GM18502 (cell line): ENCODE results near the gene TTLL8.

Experiments used
- ATAC-seq: cut with Tn5 transposase; IDR thresholded peaks from one replicate; pipeline ENCODE4 v1.9.1; 2021; ENCODE audit warnings: mild to moderate bottlenecking; ENCODE audit not compliant: unreplicated experiment, poor library complexity

The TTLL8 gene

DNA sequence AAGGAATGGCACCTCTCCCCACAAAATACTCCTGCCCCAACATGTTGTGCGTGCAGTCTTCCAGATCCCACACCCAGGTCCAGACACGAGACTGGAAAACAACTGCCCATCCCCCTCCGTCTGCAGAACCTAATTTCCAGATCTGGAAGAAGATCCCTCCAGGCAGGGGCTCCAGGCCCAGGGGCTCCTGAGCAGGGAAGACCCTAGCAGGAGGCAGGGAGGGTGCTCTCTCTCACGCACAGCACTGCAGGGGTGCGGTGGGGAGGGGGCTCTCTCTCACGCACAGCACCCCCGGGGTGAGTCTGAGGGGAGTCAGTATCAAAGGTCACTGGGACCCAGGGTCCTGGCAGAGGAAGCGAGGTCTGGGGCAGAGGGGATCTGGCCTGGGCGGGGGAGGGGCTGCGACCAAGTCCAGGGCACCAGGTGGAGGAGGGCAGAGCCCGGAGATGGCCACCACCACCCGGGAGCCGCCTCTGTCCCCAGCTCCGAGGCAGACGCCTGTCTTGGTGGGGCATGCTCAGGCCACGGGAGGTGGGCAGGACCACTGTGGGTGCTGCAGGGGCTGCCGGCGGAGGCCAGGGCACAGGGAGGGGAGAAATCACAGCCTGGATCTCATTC is 25.5 kb upstream of the TTLL8 start:
- no peak for ATAC-seq

- no peak for ATAC-seq
These were observed 24.9 kb upstream of the TTLL8 start for GRCh38 chr22:50082961-50083461.

GRCh38 chr22:50082197-50082715 is 24.2 kb upstream of the TTLL8 start:
- ATAC-seq, result no peak

DNA sequence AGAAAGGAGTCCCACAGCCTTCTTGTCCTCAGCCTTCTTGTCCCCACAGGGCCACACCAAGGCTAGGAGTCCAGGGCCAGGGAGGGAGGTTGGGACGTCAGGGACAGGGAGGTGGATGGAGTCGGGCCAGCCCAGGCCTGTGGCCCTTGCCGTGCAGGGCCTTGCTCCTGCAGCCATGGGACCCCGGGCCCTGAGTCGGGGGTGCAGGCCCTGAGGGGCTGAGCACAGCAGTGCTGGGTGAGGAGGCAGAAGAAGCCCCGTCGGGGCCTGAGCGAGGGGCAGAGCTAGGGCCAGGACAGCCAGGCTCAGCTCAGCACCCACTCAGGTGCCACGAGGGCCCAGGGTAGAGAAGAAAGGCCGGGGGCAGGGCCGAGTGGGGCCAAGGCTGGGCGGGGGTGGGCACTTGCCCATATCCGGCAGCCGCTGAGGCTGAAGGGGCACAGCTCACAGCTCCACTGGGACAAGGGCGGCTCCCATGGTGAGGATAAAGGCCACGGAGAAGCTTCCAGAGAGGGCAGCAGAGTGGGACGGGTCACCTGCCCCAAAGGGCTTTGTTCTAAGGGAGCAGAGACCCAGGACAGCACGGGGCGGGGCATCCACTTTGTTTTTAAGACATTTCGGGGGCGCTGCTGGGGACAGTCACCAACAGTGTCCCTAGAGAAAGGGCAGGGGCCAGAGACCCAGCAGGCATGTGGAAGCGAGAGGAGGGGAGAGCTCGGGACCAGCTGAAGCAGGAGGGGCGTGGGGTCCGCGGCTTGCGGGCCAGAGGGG is 23.5 kb upstream of the TTLL8 start:
- no peak for ATAC-seq

DNA sequence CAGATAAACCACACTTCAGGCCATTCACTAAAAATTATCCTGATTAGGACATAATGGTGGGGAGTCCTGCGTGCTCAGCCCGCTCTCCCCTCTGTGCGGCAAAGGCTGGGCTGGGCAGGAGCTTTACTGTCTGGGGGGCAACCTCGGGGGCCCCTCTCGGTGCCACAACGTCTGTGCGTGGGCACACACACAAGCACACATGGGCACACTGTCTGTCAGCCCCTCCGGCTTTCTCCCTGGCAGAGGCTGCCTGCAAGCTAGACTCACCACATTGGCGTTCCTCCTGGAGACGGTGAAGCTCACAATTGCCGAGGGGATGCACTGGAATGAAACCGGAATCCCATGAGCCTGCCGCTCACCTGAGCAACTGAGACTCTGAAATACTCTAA is 22.0 kb upstream of the TTLL8 start:
- ATAC-seq, result no peak

DNA sequence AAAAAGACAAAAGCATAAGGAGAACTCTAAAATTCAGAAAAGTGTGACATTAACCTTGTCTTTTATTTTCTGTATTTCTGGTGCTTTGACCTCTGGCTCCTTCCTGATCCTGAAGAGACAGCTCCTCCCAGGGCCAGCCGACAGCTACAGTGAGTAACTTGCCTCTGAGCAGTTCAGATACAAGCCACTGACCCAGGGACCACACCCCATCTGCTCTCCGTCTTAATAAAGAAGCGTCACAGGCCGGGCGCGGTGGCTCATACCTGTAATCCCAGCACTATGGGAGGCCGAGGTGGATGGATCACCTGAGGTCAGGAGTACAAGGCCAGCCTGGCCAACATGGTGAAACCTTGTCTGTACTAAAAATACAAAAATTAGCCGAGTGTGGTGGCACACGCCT is 20.7 kb upstream of the TTLL8 start:
- no peak for ATAC-seq

DNA sequence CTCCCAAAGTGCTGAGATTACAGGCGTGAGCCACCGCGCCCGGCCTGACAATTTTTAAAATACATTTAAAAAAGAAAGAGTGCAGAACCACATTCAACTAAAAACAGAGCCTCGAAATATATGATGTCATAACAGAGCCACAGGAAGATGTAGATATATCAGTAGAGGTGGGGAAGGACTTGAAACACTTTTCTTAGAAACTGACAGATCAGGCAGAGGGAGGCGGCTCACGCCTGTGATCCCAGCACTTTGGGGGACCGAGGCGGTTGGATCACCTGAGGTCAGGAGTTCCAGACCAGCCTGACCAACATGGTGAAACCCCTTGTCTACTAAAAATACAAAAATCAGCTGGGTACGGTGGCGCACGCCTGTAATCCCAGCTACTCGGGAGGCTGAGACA is 20.1 kb upstream of the TTLL8 start:
- no peak for ATAC-seq

DNA sequence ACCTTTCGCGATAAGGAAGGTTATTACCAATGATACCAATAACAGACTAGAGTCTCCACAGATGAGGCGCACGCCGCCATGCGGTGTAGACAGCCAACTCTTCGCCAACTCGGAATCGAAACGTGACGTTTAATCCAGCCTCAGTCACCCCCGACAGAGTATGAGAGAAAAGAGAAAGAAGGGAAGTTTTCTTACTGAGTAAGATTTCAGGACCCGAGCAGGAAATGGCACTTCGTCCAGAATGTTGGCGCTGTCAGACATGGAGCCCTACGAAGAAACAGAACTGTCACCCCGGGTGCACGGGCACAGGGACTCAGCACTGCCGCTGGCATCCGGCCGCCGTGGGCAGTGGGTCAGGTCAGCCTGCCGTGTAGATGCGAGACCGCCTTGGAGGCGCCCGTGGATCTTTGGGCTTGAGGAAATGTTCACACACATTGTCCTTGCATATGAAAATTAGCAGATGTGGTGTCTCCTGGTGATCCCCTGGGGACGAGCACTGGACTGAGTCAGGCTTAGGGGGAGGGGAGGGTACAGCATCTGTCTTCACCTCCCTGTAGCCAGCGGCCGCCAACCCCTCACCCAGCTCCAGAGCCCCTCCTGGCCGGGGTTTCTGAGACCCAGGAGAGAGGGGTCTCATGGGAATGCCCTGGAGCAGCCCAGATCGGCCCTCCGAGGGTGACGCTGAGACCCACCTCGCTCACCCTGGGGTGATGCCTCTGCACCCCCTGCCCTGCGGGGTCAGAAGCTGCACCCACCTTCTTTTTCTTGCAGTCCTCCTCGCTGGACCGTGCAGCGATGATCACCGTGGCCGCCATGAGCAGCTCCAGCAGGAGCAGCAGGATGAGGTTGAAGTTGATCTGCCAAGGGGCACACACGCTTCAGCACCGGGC is 18.8 kb upstream of the TTLL8 start:
- no peak for ATAC-seq

DNA sequence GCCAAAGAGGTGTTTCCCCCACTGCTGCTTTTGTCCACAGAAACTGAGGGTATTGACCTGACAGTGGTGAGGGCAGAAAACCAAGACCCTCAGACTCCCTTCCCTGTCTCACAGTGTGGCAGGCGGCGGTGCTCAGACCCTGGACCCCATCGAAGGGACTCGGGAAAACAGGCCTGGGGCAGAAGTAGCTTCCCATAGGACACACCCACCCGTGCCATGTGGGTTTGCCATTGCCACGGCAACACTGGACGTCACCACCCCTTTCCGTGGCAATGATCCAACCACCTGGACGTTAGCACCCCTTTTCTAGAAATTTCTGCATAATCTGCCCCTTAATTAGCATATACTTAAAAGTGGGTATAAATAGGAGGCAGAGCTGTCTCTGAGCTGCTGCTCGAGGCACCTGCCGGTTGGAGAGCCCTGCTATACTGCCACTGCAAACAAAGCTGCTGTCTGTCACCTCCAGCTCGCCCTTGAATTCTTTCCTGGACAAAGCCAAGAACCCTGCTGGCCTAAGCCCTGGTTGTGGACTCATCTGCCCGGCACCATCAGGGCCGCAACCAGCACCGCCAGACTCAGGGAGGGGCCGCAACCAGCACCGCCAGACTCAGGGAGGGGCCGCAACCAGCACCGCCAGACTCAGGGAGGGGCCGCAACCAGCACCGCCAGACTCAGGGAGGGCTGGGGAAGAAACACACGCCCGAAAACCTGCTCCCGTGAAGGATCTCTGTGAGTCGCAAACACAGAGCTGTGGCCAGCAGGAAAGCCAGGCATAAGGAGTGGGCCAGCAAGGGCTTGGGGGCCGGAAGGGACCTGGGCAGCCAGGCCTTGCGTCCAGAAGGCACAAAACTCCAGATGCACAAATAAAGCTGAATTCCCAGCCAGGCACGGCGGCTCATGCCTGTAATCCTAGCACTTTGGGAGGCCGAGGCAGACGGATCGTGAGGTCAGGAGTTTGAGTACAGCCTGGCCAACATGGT is 16.7 kb upstream of the TTLL8 start:
- ATAC-seq, result no peak

DNA sequence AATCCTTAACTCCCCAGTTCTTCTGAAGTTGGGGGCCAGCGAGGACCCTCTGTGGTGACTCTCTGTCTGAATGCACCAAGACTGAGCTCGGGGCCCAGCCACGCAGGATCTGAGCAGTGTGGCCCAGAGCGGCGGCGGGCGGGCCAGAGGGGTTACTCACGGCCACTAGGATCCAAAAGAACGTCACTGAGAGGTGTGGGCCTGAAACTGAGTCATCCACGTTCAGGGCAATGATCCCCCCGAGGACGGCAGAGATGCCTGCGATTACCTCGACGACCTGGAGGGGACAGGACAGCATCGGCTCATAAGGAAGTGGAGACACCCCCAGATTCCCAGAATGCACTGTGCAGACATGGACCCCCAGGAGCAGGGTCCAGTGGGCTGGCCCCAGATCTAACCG is 16.0 kb upstream of the TTLL8 start:
- no peak for ATAC-seq

DNA sequence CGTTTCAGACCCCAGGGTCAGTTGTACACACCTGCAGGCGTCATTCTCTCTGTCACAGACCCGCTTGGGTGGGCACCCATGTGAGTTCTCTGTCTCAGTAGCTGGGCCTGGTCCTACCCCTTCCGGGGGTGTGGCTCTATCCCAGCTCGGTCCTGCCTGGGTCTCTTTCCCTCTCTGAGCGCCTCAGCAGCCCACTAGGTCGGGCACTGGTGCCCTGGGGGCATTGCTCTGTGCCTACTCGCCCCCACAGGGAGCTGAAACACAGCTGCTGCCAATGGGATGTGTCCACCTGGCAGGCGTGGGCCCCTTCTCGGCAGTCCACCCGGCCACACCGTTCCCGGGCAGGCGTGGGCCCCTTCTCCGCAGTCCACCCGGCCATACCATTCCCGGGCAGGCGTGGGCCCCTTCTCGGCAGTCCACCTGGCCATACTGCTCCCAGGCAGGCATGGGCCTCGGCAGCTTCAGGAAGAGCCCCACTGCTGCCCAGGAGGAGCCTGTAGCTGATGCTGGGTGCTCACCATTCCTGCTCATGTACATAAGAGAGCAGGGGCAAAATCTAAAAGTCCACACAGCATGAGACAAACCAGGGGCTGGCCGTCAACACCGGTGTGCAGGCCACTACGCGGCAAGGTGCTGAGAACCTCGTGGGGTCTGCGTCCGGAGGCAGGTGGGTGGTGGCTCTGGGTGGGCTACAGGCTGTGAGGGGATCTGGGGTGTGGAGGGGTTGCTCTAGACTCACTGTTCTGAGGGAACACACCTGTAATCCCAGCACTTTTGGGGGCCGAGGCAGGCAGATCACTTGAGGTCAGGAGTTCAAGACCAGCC is 14.8 kb upstream of the TTLL8 start:
- ATAC-seq, result no peak

- no peak for ATAC-seq
These were observed 14.1 kb upstream of the TTLL8 start for GRCh38 chr22:50072167-50072555.

DNA sequence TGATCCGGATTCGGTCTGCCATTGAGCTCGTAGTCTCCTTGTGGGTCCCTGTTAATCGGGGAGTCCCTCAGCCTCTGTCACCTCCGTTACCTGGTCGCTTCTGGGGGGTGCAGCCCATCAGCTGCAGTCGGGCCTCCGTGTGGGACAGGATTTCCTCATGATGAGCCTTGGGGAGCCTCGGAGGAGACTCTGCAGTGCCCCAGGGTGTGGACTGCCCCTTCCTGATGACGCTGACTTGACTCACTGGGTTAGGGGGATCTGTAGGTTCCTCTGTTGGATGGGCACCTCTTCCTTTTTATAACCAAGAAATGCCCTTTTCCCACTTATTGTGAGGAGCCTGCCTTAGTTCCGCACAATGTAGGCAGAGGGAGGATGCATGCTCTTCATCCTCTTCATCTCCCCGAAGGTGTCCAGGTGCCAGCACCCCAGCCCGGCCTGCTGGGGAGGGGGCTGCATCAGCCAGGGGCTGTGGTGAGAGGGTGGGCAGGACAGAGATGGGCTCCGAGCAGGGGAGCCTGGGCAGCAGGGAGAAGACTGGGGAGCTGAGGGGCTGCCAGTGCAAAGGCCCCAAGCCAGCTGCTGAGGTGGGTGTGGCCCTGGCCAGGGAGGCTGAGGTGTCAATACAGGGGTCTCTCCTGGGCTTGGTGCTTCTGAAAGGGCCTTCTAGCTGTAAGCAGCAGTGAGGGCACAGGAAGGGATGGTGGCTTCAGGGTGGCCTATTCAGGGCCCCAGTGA is 13.5 kb upstream of the TTLL8 start:
- no peak for ATAC-seq

- no peak for ATAC-seq
These were observed 12.3 kb upstream of the TTLL8 start for GRCh38 chr22:50070366-50070765.

DNA sequence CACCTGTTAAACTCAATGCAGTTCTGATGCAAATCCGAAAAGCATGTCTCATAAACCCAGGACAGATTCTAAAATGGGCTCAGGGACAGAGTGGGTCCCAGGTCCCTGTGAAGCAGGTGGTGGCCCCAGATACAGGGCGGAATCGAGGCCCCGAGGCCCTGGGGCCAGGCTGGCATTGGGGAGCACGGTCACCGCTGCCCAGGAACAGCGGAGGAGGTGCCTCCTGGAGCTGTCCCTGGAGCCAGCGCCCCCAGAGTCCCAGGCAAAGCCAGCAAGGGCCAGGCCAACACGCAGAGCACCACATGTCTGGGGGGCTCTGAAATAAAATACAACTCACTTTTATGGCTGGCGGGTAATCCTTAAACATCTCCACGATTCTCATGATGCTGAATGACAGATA is 10.0 kb upstream of the TTLL8 start:
- ATAC-seq, result no peak

- ATAC-seq, result no peak
These were observed 9.1 kb upstream of the TTLL8 start for GRCh38 chr22:50067244-50067643.

DNA sequence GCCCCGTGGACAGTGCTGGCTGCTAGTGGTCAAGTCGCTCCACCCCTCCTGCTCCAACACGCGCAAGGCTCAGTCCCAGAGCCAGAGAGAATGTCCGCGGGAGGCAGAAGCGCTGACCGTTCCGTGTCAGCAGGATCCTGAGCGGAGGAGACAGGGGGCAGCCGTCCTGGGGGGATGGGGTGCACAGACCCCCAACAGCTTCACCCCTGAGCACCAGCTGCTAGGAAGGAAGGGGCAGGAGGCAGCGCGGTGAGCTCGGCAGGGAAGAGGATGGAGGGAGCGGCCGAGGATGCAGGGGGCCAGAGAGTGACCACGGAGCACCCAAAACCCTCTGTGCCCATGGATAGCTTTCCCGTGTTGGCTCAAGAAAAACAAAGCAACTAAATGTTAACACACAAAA is 6.4 kb upstream of the TTLL8 start:
- ATAC-seq, result no peak
